Activated CD8-positive, alpha-beta memory T cell treated with anti-CD3 and anti-CD28 coated beads, Interleukin-2, amount 10 ng/mL, durations not matched to agents 7 days and 5 days (primary cell): ENCODE measurements around the gene H1-8. TPM values are rescaled to one million over a fixed set of nuclear protein-coding genes. Genes with fewer than 3 reads are reported as not detected.
"Not testable (repeated sequence)": the region's sequence is repeated elsewhere in the genome, so short reads cannot be mapped to it uniquely, and the experiment has no call there.

Source experiments
- ATAC-seq: fragments of 150-1000 bp; cut with Tn5 transposase; one replicate; pipeline ENCODE4 v1.10.0; 2021; ENCODE audit warnings: moderate library complexity
- CTCF ChIA-PET: fragments of 350-600 bp; sonication (Branson Sonifier 250); formaldehyde crosslinking; loops from one replicate; lab custom pipeline; 2021; ENCODE audit warnings: antibody characterized with exemption; lab: Charles Lee
- DNase-seq: peaks from one replicate; pipeline ENCODE4 v3.0.0-alpha.2; 2020
- H3K27ac Mint-ChIP-seq: one replicate; pipeline ENCODE4 v1.8.0; 2021; ENCODE audit warnings: mild to moderate bottlenecking, mixed read lengths
- H3K27me3 Mint-ChIP-seq: one replicate; pipeline ENCODE4 v1.8.0; 2021; ENCODE audit warnings: mixed read lengths
- H3K36me3 Mint-ChIP-seq: one replicate; pipeline ENCODE4 v1.8.0; 2021; ENCODE audit warnings: mild to moderate bottlenecking, mixed read lengths
- H3K4me1 Mint-ChIP-seq: one replicate; pipeline ENCODE4 v1.8.0; 2021; ENCODE audit warnings: mixed read lengths
- H3K4me3 Mint-ChIP-seq: one replicate; pipeline ENCODE4 v1.8.0; 2021; ENCODE audit warnings: mild to moderate bottlenecking, moderate library complexity, mixed read lengths
- H3K9me3 Mint-ChIP-seq: one replicate; pipeline ENCODE4 v1.8.0; 2022; ENCODE audit warnings: low read depth, mixed read lengths
- total RNA-seq, 2 experiments: library from RNA; stranded (reverse); gene quantifications; one replicate each; pipeline ENCODE4 v1.2.3, GENCODE V29; 2021

The H1-8 gene
- total RNA-seq, 2 experiments from 2014 or later, result not detected

GRCh38 chr3:129504471-129505100 lies 38.4 kb upstream of the H1-8 start:
- Mint-ChIP-seq H3K36me3 (no peaks in the 10 kb centered on the region), H3K27ac (no peak overlapping the region), H3K4me1 (no peaks in the 10 kb centered on the region), H3K27me3 (no peaks in the 10 kb centered on the region), H3K4me3 (no peak overlapping the region), H3K9me3 (no peaks in the 10 kb centered on the region)
- no peak for ATAC-seq
- DNase-seq, result no peak
- CTCF ChIA-PET, result no interaction called here

- ATAC-seq (no peak), DNase-seq (no peak)
- no peak overlapping the region for H3K27ac Mint-ChIP-seq
- H3K36me3 Mint-ChIP-seq, result no peaks in the 10 kb centered on the region
- no peaks in the 10 kb centered on the region for H3K4me1 Mint-ChIP-seq
- no peak overlapping the region for H3K4me3 Mint-ChIP-seq
- CTCF ChIA-PET, result no interaction called here
- no peaks in the 10 kb centered on the region for H3K9me3 Mint-ChIP-seq
- H3K27me3 Mint-ChIP-seq, result no peaks in the 10 kb centered on the region
These were observed 37.6 kb upstream of the H1-8 start for GRCh38 chr3:129505341-129505740.

GRCh38 chr3:129506231-129506742 lies 36.7 kb upstream of the H1-8 start:
- peaks cover 8% of the 10 kb centered on the region for H3K4me1 Mint-ChIP-seq
- H3K36me3 Mint-ChIP-seq, result no peaks in the 10 kb centered on the region
- no peak for ATAC-seq
- CTCF ChIA-PET, result no interaction called here
- no peak overlapping the region for H3K4me3 Mint-ChIP-seq
- H3K9me3 Mint-ChIP-seq, result no peaks in the 10 kb centered on the region
- no peaks in the 10 kb centered on the region for H3K27me3 Mint-ChIP-seq
- no peak for DNase-seq
- no peak overlapping the region for H3K27ac Mint-ChIP-seq

GRCh38 chr3:129507181-129507831 lies 35.7 kb upstream of the H1-8 start:
- Mint-ChIP-seq H3K4me1 (peaks cover 12% of the 10 kb centered on the region), H3K9me3 (no peaks in the 10 kb centered on the region), H3K36me3 (no peaks in the 10 kb centered on the region), H3K27me3 (no peaks in the 10 kb centered on the region), H3K27ac (no peak overlapping the region), H3K4me3 (no peak overlapping the region)
- DNase-seq, result no peak
- no peak for ATAC-seq
- CTCF ChIA-PET, result no interaction called here

- Mint-ChIP-seq H3K27ac (no peak overlapping the region), H3K36me3 (no peaks in the 10 kb centered on the region), H3K4me3 (no peak overlapping the region), H3K27me3 (no peaks in the 10 kb centered on the region), H3K4me1 (peaks cover 12% of the 10 kb centered on the region), H3K9me3 (no peaks in the 10 kb centered on the region)
- no peak for ATAC-seq
- CTCF ChIA-PET, result no interaction called here
- no peak for DNase-seq
These were observed 30.4 kb upstream of the H1-8 start for GRCh38 chr3:129512595-129512994.

- CTCF ChIA-PET, result no interaction called here
- Mint-ChIP-seq H3K27me3 (no peaks in the 10 kb centered on the region), H3K9me3 (no peaks in the 10 kb centered on the region), H3K4me3 (no peak overlapping the region), H3K27ac (no peak overlapping the region), H3K36me3 (no peaks in the 10 kb centered on the region), H3K4me1 (peaks cover 12% of the 10 kb centered on the region)
- DNase-seq (no peak), ATAC-seq (no peak)
These were observed 29.3 kb upstream of the H1-8 start for GRCh38 chr3:129513705-129514104.

GRCh38 chr3:129514110-129514509 lies 28.9 kb upstream of the H1-8 start:
- no peak for ATAC-seq
- Mint-ChIP-seq H3K9me3 (no peaks in the 10 kb centered on the region), H3K27ac (no peak overlapping the region), H3K4me3 (no peak overlapping the region), H3K27me3 (no peaks in the 10 kb centered on the region), H3K36me3 (no peaks in the 10 kb centered on the region), H3K4me1 (peaks cover 12% of the 10 kb centered on the region)
- CTCF ChIA-PET, result no interaction called here
- DNase-seq, result no peak

- ATAC-seq, result no peak
- H3K27me3 Mint-ChIP-seq, result no peaks in the 10 kb centered on the region
- DNase-seq, result no peak
- H3K4me1 Mint-ChIP-seq, result peaks cover 12% of the 10 kb centered on the region
- H3K9me3 Mint-ChIP-seq, result no peaks in the 10 kb centered on the region
- CTCF ChIA-PET, result no interaction called here
- no peak overlapping the region for H3K27ac Mint-ChIP-seq
- H3K36me3 Mint-ChIP-seq, result no peaks in the 10 kb centered on the region
- no peak overlapping the region for H3K4me3 Mint-ChIP-seq
These were observed 28.4 kb upstream of the H1-8 start for GRCh38 chr3:129514563-129514962.

- ATAC-seq, CTCF ChIA-PET, H3K36me3 Mint-ChIP-seq, H3K4me3 Mint-ChIP-seq, H3K27me3 Mint-ChIP-seq, H3K9me3 Mint-ChIP-seq, DNase-seq, H3K27ac Mint-ChIP-seq: not testable (repeated sequence)
- peaks cover 12% of the 10 kb centered on the region for H3K4me1 Mint-ChIP-seq
These were observed 27.7 kb upstream of the H1-8 start for GRCh38 chr3:129515108-129515820.

- H3K27me3 Mint-ChIP-seq, H3K4me1 Mint-ChIP-seq, H3K36me3 Mint-ChIP-seq, H3K4me3 Mint-ChIP-seq, H3K9me3 Mint-ChIP-seq, CTCF ChIA-PET, H3K27ac Mint-ChIP-seq, DNase-seq, ATAC-seq: not testable (repeated sequence)
These were observed 27.0 kb upstream of the H1-8 start for GRCh38 chr3:129515821-129516432.

GRCh38 chr3:129517516-129517915 lies 25.5 kb upstream of the H1-8 start:
- Mint-ChIP-seq H3K4me3 (no peak overlapping the region), H3K4me1 (no peaks in the 10 kb centered on the region), H3K27me3 (no peaks in the 10 kb centered on the region), H3K9me3 (no peaks in the 10 kb centered on the region), H3K27ac (no peak overlapping the region), H3K36me3 (no peaks in the 10 kb centered on the region)
- DNase-seq, result no peak
- CTCF ChIA-PET, result interaction anchor here (1.1 kb wide), 1 partner anchor 28 kb away, joined by 3 read pairs; no protein-coding TSS in a partner anchor
- no peak for ATAC-seq

GRCh38 chr3:129518038-129518561 lies 24.9 kb upstream of the H1-8 start:
- no peak for ATAC-seq
- Mint-ChIP-seq H3K4me1 (no peaks in the 10 kb centered on the region), H3K9me3 (no peaks in the 10 kb centered on the region), H3K27me3 (no peaks in the 10 kb centered on the region), H3K4me3 (no peak overlapping the region), H3K27ac (no peak overlapping the region), H3K36me3 (no peaks in the 10 kb centered on the region)
- DNase-seq, result no peak
- CTCF ChIA-PET, result interaction anchor here (1.1 kb wide), 1 partner anchor 28 kb away, joined by 3 read pairs; no protein-coding TSS in a partner anchor

GRCh38 chr3:129518581-129518980 lies 24.4 kb upstream of the H1-8 start:
- DNase-seq (no peak), ATAC-seq (no peak)
- Mint-ChIP-seq H3K27ac (no peak overlapping the region), H3K36me3 (no peaks in the 10 kb centered on the region), H3K27me3 (no peaks in the 10 kb centered on the region), H3K4me3 (no peak overlapping the region), H3K4me1 (no peaks in the 10 kb centered on the region), H3K9me3 (no peaks in the 10 kb centered on the region)
- CTCF ChIA-PET, result interaction anchor here (1.1 kb wide), 1 partner anchor 29 kb away, joined by 3 read pairs; no protein-coding TSS in a partner anchor
